ENCODE data around the gene UPF1.

The UPF1 gene

GRCh38 chr19:18831524-18832305, at the start of gene UPF1:
UPF1 (plus strand) TSS chr19:18831959; CDS start chr19:18832210, 251 bp downstream.
- in situ Hi-C loops (cut with MboI; ENCODE audit: low sequenced_read_pairs) = no loop called here

DNA sequence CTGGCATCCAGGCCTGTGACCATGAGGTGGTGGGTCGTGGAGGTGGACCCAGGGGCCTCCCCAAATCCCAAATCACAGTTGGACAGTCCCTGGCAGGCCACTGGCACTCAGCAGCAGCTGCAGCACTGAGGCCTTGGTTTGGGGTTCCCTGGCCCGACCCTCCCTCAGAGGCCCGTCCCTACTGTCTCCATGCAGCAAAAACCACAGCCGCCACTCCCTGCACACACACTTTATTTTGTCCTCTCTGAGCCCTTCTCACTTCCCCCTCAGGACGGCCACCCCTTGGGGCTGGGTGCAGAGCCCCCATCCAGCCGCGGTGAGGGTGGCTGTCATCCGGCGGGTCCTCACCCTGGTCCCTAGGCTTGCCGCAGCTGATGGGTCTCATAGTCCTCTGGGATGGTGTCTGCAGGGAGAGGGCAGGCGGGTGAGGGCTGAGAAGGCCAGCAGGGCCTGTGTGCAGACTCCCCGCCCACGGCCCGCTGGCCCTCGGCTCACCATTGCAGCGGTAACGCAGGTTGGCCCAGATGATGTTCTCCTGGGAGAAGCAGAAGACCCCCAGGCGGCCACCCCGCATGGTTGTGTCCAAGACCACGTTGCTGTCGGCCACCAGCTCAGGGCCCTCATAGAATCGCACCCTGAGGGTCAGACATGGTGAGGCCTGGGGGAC, 49.1 kb upstream of the UPF1 start:
- in situ Hi-C loops (cut with MboI; ENCODE audit: low sequenced_read_pairs) = no loop called here

GRCh38 chr19:18783958-18784785, 47.6 kb upstream of the UPF1 start:
- in situ Hi-C loops (cut with MboI; ENCODE audit: low sequenced_read_pairs) = no loop called here

- in situ Hi-C loops (cut with MboI; ENCODE audit: low sequenced_read_pairs) = no loop called here
Measured at GRCh38 chr19:18784786-18785120, 47.0 kb upstream of the UPF1 start.

GRCh38 chr19:18785179-18786124, 46.3 kb upstream of the UPF1 start:
- in situ Hi-C loops (cut with MboI; ENCODE audit: low sequenced_read_pairs) = no loop called here

DNA sequence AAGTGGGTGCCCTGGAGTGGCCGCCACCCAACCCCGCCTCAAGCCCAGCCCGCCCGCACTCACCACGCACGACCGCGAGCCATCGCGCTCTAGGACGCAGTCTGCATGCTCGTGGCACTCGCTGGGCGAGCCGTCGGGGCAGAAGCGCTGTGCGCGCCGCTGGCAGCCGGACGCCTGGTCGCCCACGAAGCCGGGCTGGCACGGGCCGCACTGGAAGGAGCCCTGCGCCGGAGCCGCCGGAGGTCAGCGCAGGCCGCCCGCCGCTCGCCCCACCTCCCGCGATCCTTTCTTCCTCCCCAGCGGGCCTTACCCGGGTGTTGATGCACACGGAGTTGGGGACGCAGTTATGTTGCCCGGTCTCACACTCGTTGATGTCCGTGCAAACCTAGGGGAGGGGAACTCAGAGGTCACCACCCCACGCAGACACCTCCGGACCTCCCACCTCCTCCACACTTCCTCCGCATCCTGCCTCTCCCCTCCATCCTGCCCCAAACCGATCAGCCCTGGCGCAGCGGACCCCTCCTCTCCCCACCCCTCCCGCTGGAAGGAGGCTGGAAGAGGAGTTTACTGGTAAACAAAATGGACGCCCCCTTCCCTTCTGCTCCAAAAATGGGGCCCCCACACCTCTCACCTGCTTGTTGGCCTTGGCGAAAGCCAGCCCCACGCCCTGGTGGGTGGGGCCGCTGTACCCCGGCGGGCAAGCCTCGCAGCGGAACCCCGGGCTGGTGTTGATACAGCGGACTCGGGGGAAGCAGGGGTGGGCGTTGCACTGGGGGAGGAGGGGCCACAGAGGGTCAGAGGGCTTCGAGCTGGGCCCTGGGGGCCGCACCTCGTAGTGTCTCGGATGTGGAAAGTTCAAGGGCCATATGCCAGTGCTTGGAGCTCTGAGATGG, 43.0 kb upstream of the UPF1 start:
- in situ Hi-C loops (cut with MboI; ENCODE audit: low sequenced_read_pairs) = no loop called here

GRCh38 chr19:18789422-18789869, 42.3 kb upstream of the UPF1 start:
- in situ Hi-C loops (cut with MboI; ENCODE audit: low sequenced_read_pairs) = no loop called here

DNA sequence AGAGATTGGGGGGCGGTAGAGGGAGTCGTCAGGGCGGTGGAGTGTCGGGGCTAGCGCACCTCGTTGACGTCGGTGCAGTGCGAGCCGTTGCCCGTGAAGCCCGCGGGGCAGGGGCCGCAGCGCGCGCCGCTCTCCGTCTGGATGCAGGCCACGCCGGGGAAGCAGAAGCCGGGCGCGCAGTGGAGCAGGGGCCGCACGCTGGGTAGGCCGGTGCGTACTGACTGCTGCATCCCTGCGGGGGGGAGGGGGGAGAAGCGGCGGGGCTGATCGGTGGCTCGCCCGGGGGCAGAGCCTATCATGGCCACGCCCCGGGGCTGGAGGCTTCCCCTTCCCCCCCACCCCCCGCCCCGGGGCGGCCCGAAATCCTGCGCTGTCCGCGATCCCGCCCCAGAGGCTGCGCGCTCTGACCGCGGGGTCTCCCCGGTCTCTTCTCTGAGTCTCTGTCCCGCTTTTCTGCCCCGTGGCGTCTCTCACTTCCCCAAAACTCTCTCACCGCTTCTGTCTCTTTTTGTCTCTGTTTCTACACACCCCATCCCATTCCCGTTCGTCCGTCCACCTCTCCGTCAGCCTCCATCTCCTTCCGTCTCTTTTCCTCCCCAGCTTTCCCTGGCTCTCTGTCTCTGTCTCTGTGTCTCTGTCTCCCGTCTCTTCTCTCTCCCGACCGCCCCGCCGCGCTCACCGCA, 41.7 kb upstream of the UPF1 start:
- in situ Hi-C loops (cut with MboI; ENCODE audit: low sequenced_read_pairs) = no loop called here

GRCh38 chr19:18790566-18791314, 41.0 kb upstream of the UPF1 start, which contains the start of gene COMP:
COMP (minus strand) TSS chr19:18791305; CDS start chr19:18791269, 36 bp downstream.
- in situ Hi-C loops (cut with MboI; ENCODE audit: low sequenced_read_pairs) = no loop called here

- in situ Hi-C loops (cut with MboI; ENCODE audit: low sequenced_read_pairs) = no loop called here
Measured at GRCh38 chr19:18791315-18791678, 40.5 kb upstream of the UPF1 start.

DNA sequence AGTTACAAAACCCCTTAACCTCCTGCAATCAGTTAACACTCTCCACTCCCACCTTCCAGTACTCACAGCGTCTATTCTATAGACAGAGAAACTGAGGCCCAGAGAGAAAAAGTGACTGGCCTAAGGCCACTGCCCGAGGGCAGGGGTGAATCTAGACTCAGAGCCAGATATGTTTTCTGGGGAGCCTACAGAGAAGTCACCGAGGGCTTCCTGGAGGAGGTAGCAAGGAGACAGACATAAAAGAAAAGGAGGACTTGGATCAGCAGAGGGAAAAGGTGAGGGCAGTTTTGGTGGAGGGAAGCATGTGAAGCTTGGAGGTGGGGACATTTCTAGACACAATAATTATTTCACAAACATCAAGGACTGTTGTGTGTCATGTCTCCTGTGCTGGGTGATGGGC, 39.1 kb upstream of the UPF1 start:
- in situ Hi-C loops (cut with MboI; ENCODE audit: low sequenced_read_pairs) = no loop called here

GRCh38 chr19:18793144-18794028, 38.4 kb upstream of the UPF1 start:
- in situ Hi-C loops (cut with MboI; ENCODE audit: low sequenced_read_pairs) = no loop called here

DNA sequence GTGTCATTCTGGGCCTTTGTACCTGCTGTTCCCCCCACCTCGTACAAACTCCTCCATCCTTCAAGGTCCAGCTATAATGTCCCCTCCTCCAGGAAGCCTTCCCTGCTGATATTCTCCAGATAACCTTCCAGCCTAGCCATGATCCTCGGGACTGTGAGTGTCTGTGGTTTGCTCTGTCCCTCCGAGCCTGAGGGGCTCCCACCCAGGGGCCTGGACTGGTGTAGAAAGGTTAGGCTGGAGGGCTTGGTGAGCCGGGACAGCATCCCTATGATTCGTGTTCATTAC, 37.8 kb upstream of the UPF1 start:
- in situ Hi-C loops (cut with MboI; ENCODE audit: low sequenced_read_pairs) = no loop called here

DNA sequence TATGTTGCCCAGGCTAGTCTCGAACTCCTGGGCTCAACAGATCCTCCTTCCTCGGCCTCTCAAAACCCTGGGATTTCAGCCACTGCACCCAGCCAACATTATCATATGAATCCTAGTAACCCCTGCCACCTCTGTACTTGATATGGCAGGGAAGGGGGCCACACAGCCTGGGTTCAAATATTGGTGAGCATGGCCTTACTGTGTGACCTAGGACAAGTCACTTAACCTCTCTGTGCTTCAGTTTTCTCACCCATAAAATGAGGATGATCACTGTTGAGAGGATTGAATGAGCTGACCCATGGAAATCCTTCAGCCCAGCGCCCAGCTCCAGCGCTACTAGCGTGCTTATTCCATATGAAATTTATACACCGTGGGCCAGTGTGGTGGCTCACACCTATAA, 37.1 kb upstream of the UPF1 start:
- in situ Hi-C loops (cut with MboI; ENCODE audit: low sequenced_read_pairs) = no loop called here

DNA sequence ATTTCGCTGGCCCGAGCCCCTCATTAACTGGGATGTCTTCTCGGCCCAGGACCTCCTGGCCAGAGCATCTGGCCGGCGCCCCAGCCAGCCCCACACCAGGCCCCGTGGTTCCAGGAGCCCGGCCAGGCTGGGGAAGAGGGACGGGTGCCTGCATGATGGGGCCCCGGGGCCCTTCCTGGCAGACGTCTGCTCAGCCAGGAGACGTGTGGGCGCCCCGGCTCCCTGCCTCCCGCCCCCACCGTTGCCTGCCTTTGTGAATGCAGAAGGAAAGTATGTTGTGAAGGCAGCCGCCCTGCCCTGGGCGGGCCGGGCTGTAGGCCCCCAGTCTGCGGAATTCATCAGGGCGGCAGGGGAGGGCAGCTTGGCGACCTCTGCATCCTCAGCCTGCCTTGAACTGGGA, 36.2 kb upstream of the UPF1 start:
- in situ Hi-C loops (cut with MboI; ENCODE audit: low sequenced_read_pairs) = no loop called here

- in situ Hi-C loops (cut with MboI; ENCODE audit: low sequenced_read_pairs) = no loop called here
Measured at GRCh38 chr19:18796239-18796638, 35.5 kb upstream of the UPF1 start.

Data from hTERT RPE-1 (cell line).